WTC11 (cell line): Measurements from ENCODE around the gene TSPAN7. TPM values are rescaled to one million over a fixed set of nuclear protein-coding genes. Genes with fewer than 3 reads are reported as not detected.

ENCODE experiments used
- ATAC-seq: fragments of 200-7000 bp; cut with Tn5 transposase; 2 replicates; pipeline ENCODE4 v1.10.0; 2021; ENCODE audit warnings: mild to moderate bottlenecking, moderate library complexity
- CTCF ChIA-PET: fragments of 300-600 bp; sonication (Branson Sonifier 250); formaldehyde crosslinking; loops from one replicate; lab custom pipeline; 2021; ENCODE audit warnings: antibody characterized with exemption; lab: Charles Lee
- POLR2A ChIA-PET: fragments of 350-600 bp; sonication (Branson Sonifier 250); formaldehyde crosslinking; loops from one replicate; lab custom pipeline; 2021; ENCODE audit warnings: antibody characterized with exemption; lab: Charles Lee
- DNase-seq: peaks from one replicate; pipeline ENCODE4 v3.0.0; 2021; ENCODE audit warnings: low spot score
- H3K27ac Mint-ChIP-seq: 2 replicates; pipeline ENCODE4 v1.8.0; 2021; ENCODE audit warnings: mixed read lengths
- H3K27me3 Mint-ChIP-seq: 2 replicates; pipeline ENCODE4 v1.8.0; 2021; ENCODE audit warnings: low read depth, mild to moderate bottlenecking, moderate library complexity, mixed read lengths
- H3K36me3 Mint-ChIP-seq: 2 replicates; pipeline ENCODE4 v1.8.0; 2021; ENCODE audit warnings: mixed read lengths
- H3K4me1 Mint-ChIP-seq: 2 replicates; pipeline ENCODE4 v1.8.0; 2022; ENCODE audit warnings: mixed read lengths
- H3K4me3 Mint-ChIP-seq: 2 replicates; pipeline ENCODE4 v1.8.0; 2021; ENCODE audit warnings: mild to moderate bottlenecking, moderate library complexity, mixed read lengths
- H3K9me3 Mint-ChIP-seq: 2 replicates; pipeline ENCODE4 v1.8.0; 2021; ENCODE audit warnings: mixed read lengths
- CBFB ChIP-seq: sonication (generic); formaldehyde crosslinking; IDR thresholded peaks from 2 replicates; pipeline ENCODE4 v1.8.1; 2022; ENCODE audit warnings: mild to moderate bottlenecking, low read depth, missing genetic modification reagents
- CREB1 ChIP-seq: sonication (generic); formaldehyde crosslinking; IDR thresholded peaks from 2 replicates; pipeline ENCODE4 v1.8.0; 2023; ENCODE audit warnings: mild to moderate bottlenecking, missing genetic modification reagents
- EMX1 ChIP-seq: fragments of 250-450 bp; sonication (Bioruptor Pico); IDR thresholded peaks from 2 replicates; pipeline ENCODE4 v1.8.0; 2021; ENCODE audit warnings: mild to moderate bottlenecking
- GRHL2 ChIP-seq: fragments of 250-450 bp; sonication (Bioruptor Pico); IDR thresholded peaks from 2 replicates; pipeline ENCODE4 v1.8.0; 2022; ENCODE audit warnings: mild to moderate bottlenecking, moderate library complexity; ENCODE audit not compliant: insufficient replicate concordance, severe bottlenecking
- HMGA2 ChIP-seq: fragments of 250-450 bp; sonication (Bioruptor Pico); IDR thresholded peaks from 2 replicates; pipeline ENCODE4 v1.4.0; 2021; ENCODE audit warnings: mild to moderate bottlenecking, moderate library complexity
- IRF2 ChIP-seq: sonication (generic); formaldehyde crosslinking; IDR thresholded peaks from 2 replicates; pipeline ENCODE4 v1.8.0; 2022; ENCODE audit warnings: low read depth, missing genetic modification reagents, borderline replicate concordance
- NFATC4 ChIP-seq: fragments of 250-450 bp; sonication (Bioruptor Pico); IDR thresholded peaks from 2 replicates; pipeline ENCODE4 v1.9.0; 2021; ENCODE audit warnings: mild to moderate bottlenecking
- ZBTB21 ChIP-seq: sonication (generic); formaldehyde crosslinking; IDR thresholded peaks from 2 replicates; pipeline ENCODE4 v1.8.1; 2023; ENCODE audit warnings: mild to moderate bottlenecking, missing genetic modification reagents, borderline replicate concordance
- total RNA-seq: library from RNA; stranded (reverse); gene quantifications from 3 replicates; pipeline ENCODE4 v1.2.3, GENCODE V29; 2021
- TF ChIP-seq, protein P1 (sequence below): fragments of 200-600 bp; IDR thresholded peaks from 2 replicates; pipeline ENCODE4 v1.8.0; 2022; ENCODE audit warnings: antibody characterized with exemption
- TF ChIP-seq, protein P2 (sequence below): sonication (generic); formaldehyde crosslinking; IDR thresholded peaks from 2 replicates; pipeline ENCODE4 v1.8.0; 2023; ENCODE audit warnings: missing genetic modification reagents, mild to moderate bottlenecking, borderline replicate concordance
- TF ChIP-seq, protein P3 (sequence below): sonication (generic); formaldehyde crosslinking; IDR thresholded peaks from 2 replicates; pipeline ENCODE4 v1.8.0; 2022; ENCODE audit warnings: mild to moderate bottlenecking, missing genetic modification reagents
- TF ChIP-seq, protein P4 (sequence below): sonication (generic); formaldehyde crosslinking; IDR thresholded peaks from 2 replicates; pipeline ENCODE4 v1.8.1; 2022; ENCODE audit warnings: mild to moderate bottlenecking, missing genetic modification reagents, moderate library complexity, borderline replicate concordance
- TF ChIP-seq, protein P5 (sequence below): sonication (generic); formaldehyde crosslinking; IDR thresholded peaks from 2 replicates; pipeline ENCODE4 v1.8.1; 2023; ENCODE audit warnings: mild to moderate bottlenecking, missing genetic modification reagents, borderline replicate concordance
- TF ChIP-seq, protein P6 (sequence below): fragments of 250-450 bp; sonication (Bioruptor Pico); IDR thresholded peaks from 2 replicates; pipeline ENCODE4 v1.9.0; 2021; ENCODE audit warnings: mild to moderate bottlenecking, borderline replicate concordance
- TF ChIP-seq, protein P7 (sequence below): sonication (generic); formaldehyde crosslinking; IDR thresholded peaks from 2 replicates; pipeline ENCODE4 v1.8.1; 2023; ENCODE audit warnings: mild to moderate bottlenecking, missing genetic modification reagents, moderate library complexity
- TF ChIP-seq, protein P8 (sequence below): sonication (generic); formaldehyde crosslinking; IDR thresholded peaks from 2 replicates; pipeline ENCODE4 v1.8.1; 2023; ENCODE audit warnings: mild to moderate bottlenecking, missing genetic modification reagents

Gene TSPAN7
- total RNA-seq, 1 experiment from 2014 or later = 10.8 TPM

DNA sequence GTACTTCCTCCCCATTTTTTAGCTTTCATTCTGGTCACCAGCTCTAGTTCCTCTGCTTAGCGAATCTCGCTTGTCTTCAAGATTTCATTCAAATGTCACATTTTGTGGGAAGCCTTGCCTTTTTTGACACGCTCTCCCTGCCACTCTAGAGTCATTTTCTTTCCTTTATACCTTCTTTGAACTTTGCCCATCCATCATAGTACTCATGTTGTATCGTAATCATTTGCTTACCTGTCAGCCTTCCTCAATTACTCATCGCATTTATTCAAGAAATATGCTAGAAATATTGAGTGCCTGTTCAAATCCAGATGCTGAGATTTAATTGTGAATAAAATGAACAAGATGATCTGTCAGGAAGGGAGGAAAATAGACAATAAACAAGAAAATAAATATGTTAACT is 21.8 kb downstream of the TSPAN7 start (continued):
- TF ChIP-seq, protein P1, sequence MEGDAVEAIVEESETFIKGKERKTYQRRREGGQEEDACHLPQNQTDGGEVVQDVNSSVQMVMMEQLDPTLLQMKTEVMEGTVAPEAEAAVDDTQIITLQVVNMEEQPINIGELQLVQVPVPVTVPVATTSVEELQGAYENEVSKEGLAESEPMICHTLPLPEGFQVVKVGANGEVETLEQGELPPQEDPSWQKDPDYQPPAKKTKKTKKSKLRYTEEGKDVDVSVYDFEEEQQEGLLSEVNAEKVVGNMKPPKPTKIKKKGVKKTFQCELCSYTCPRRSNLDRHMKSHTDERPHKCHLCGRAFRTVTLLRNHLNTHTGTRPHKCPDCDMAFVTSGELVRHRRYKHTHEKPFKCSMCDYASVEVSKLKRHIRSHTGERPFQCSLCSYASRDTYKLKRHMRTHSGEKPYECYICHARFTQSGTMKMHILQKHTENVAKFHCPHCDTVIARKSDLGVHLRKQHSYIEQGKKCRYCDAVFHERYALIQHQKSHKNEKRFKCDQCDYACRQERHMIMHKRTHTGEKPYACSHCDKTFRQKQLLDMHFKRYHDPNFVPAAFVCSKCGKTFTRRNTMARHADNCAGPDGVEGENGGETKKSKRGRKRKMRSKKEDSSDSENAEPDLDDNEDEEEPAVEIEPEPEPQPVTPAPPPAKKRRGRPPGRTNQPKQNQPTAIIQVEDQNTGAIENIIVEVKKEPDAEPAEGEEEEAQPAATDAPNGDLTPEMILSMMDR = no peak
- no peak for TF ChIP-seq CREB1 (CRISPR knock-in tag)
- TF ChIP-seq EMX1 (CRISPR knock-in tag) = no peak

DNA sequence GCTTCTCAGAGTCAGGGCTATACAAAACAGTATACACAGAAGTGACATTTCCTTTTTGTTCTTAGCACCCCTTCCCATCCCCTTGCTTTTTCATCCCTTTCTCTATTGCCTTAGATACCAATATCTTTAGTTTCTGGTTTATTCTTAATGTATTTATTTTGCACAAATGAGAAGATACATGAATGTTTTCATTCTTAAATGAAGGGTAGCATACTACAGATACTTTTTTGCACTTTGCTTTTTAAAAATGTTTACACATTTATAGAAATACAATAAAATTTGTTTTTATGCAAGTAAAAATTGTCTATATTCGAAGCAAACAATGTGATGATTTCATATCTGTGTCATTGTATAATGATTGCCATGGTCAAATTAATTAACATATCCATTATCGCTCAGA is 33.1 kb downstream of the TSPAN7 start:
- ChIA-PET CTCF (no interaction called here), POLR2A (no interaction called here)
- no peaks in the 10 kb centered on the region for H3K4me1 Mint-ChIP-seq
- no peaks in the 10 kb centered on the region for H3K9me3 Mint-ChIP-seq
- no peak for DNase-seq
- H3K27me3 Mint-ChIP-seq = no peaks in the 10 kb centered on the region
- H3K36me3 Mint-ChIP-seq = no peaks in the 10 kb centered on the region
- H3K27ac Mint-ChIP-seq = no peak overlapping the region
- H3K4me3 Mint-ChIP-seq = no peak overlapping the region
- no peak for ATAC-seq
- TF ChIP-seq HMGA2 (CRISPR knock-in tag) (no peak), CBFB (no peak), GRHL2 (CRISPR knock-in tag) (no peak), ZBTB21 (CRISPR knock-in tag) (no peak), IRF2 (CRISPR knock-in tag) (no peak), NFATC4 (no peak)
- TF ChIP-seq, protein P2, sequence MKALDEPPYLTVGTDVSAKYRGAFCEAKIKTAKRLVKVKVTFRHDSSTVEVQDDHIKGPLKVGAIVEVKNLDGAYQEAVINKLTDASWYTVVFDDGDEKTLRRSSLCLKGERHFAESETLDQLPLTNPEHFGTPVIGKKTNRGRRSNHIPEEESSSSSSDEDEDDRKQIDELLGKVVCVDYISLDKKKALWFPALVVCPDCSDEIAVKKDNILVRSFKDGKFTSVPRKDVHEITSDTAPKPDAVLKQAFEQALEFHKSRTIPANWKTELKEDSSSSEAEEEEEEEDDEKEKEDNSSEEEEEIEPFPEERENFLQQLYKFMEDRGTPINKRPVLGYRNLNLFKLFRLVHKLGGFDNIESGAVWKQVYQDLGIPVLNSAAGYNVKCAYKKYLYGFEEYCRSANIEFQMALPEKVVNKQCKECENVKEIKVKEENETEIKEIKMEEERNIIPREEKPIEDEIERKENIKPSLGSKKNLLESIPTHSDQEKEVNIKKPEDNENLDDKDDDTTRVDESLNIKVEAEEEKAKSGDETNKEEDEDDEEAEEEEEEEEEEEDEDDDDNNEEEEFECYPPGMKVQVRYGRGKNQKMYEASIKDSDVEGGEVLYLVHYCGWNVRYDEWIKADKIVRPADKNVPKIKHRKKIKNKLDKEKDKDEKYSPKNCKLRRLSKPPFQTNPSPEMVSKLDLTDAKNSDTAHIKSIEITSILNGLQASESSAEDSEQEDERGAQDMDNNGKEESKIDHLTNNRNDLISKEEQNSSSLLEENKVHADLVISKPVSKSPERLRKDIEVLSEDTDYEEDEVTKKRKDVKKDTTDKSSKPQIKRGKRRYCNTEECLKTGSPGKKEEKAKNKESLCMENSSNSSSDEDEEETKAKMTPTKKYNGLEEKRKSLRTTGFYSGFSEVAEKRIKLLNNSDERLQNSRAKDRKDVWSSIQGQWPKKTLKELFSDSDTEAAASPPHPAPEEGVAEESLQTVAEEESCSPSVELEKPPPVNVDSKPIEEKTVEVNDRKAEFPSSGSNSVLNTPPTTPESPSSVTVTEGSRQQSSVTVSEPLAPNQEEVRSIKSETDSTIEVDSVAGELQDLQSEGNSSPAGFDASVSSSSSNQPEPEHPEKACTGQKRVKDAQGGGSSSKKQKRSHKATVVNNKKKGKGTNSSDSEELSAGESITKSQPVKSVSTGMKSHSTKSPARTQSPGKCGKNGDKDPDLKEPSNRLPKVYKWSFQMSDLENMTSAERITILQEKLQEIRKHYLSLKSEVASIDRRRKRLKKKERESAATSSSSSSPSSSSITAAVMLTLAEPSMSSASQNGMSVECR (CRISPR knock-in tag) = no peak
- TF ChIP-seq, protein P3, sequence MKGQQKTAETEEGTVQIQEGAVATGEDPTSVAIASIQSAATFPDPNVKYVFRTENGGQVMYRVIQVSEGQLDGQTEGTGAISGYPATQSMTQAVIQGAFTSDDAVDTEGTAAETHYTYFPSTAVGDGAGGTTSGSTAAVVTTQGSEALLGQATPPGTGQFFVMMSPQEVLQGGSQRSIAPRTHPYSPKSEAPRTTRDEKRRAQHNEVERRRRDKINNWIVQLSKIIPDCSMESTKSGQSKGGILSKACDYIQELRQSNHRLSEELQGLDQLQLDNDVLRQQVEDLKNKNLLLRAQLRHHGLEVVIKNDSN = no peak
- TF ChIP-seq, protein P4, sequence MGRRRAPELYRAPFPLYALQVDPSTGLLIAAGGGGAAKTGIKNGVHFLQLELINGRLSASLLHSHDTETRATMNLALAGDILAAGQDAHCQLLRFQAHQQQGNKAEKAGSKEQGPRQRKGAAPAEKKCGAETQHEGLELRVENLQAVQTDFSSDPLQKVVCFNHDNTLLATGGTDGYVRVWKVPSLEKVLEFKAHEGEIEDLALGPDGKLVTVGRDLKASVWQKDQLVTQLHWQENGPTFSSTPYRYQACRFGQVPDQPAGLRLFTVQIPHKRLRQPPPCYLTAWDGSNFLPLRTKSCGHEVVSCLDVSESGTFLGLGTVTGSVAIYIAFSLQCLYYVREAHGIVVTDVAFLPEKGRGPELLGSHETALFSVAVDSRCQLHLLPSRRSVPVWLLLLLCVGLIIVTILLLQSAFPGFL (CRISPR knock-in tag) = no peak
- TF ChIP-seq, protein P5, sequence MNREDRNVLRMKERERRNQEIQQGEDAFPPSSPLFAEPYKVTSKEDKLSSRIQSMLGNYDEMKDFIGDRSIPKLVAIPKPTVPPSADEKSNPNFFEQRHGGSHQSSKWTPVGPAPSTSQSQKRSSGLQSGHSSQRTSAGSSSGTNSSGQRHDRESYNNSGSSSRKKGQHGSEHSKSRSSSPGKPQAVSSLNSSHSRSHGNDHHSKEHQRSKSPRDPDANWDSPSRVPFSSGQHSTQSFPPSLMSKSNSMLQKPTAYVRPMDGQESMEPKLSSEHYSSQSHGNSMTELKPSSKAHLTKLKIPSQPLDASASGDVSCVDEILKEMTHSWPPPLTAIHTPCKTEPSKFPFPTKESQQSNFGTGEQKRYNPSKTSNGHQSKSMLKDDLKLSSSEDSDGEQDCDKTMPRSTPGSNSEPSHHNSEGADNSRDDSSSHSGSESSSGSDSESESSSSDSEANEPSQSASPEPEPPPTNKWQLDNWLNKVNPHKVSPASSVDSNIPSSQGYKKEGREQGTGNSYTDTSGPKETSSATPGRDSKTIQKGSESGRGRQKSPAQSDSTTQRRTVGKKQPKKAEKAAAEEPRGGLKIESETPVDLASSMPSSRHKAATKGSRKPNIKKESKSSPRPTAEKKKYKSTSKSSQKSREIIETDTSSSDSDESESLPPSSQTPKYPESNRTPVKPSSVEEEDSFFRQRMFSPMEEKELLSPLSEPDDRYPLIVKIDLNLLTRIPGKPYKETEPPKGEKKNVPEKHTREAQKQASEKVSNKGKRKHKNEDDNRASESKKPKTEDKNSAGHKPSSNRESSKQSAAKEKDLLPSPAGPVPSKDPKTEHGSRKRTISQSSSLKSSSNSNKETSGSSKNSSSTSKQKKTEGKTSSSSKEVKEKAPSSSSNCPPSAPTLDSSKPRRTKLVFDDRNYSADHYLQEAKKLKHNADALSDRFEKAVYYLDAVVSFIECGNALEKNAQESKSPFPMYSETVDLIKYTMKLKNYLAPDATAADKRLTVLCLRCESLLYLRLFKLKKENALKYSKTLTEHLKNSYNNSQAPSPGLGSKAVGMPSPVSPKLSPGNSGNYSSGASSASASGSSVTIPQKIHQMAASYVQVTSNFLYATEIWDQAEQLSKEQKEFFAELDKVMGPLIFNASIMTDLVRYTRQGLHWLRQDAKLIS = no peak
- TF ChIP-seq, protein P6, sequence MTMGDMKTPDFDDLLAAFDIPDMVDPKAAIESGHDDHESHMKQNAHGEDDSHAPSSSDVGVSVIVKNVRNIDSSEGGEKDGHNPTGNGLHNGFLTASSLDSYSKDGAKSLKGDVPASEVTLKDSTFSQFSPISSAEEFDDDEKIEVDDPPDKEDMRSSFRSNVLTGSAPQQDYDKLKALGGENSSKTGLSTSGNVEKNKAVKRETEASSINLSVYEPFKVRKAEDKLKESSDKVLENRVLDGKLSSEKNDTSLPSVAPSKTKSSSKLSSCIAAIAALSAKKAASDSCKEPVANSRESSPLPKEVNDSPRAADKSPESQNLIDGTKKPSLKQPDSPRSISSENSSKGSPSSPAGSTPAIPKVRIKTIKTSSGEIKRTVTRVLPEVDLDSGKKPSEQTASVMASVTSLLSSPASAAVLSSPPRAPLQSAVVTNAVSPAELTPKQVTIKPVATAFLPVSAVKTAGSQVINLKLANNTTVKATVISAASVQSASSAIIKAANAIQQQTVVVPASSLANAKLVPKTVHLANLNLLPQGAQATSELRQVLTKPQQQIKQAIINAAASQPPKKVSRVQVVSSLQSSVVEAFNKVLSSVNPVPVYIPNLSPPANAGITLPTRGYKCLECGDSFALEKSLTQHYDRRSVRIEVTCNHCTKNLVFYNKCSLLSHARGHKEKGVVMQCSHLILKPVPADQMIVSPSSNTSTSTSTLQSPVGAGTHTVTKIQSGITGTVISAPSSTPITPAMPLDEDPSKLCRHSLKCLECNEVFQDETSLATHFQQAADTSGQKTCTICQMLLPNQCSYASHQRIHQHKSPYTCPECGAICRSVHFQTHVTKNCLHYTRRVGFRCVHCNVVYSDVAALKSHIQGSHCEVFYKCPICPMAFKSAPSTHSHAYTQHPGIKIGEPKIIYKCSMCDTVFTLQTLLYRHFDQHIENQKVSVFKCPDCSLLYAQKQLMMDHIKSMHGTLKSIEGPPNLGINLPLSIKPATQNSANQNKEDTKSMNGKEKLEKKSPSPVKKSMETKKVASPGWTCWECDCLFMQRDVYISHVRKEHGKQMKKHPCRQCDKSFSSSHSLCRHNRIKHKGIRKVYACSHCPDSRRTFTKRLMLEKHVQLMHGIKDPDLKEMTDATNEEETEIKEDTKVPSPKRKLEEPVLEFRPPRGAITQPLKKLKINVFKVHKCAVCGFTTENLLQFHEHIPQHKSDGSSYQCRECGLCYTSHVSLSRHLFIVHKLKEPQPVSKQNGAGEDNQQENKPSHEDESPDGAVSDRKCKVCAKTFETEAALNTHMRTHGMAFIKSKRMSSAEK (CRISPR knock-in tag) = no peak
- TF ChIP-seq, protein P7, sequence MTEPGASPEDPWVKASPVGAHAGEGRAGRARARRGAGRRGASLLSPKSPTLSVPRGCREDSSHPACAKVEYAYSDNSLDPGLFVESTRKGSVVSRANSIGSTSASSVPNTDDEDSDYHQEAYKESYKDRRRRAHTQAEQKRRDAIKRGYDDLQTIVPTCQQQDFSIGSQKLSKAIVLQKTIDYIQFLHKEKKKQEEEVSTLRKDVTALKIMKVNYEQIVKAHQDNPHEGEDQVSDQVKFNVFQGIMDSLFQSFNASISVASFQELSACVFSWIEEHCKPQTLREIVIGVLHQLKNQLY = no peak
- TF ChIP-seq, protein P8, sequence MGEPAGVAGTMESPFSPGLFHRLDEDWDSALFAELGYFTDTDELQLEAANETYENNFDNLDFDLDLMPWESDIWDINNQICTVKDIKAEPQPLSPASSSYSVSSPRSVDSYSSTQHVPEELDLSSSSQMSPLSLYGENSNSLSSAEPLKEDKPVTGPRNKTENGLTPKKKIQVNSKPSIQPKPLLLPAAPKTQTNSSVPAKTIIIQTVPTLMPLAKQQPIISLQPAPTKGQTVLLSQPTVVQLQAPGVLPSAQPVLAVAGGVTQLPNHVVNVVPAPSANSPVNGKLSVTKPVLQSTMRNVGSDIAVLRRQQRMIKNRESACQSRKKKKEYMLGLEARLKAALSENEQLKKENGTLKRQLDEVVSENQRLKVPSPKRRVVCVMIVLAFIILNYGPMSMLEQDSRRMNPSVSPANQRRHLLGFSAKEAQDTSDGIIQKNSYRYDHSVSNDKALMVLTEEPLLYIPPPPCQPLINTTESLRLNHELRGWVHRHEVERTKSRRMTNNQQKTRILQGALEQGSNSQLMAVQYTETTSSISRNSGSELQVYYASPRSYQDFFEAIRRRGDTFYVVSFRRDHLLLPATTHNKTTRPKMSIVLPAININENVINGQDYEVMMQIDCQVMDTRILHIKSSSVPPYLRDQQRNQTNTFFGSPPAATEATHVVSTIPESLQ = no peak
